HEK293 (cell line): ENCODE data around the gene TEAD1.

Source experiments
- FEZF1 ChIP-seq: fragments of 450-650 bp; formaldehyde crosslinking; IDR thresholded peaks from 2 replicates; pipeline ENCODE4 v1.5.1; 2016; ENCODE audit warnings: missing biosample characterization, missing genetic modification characterization
- GLIS2 ChIP-seq: fragments of 450-650 bp; formaldehyde crosslinking; IDR thresholded peaks from 2 replicates; pipeline ENCODE4 v1.5.1; 2016; ENCODE audit warnings: missing biosample characterization, missing genetic modification characterization
- KLF10 ChIP-seq: fragments of 450-650 bp; IDR thresholded peaks from 2 replicates; pipeline ENCODE4 v1.5.1; 2018; ENCODE audit warnings: missing biosample characterization, mild to moderate bottlenecking, missing genetic modification characterization
- OVOL3 ChIP-seq: fragments of 450-650 bp; formaldehyde crosslinking; IDR thresholded peaks from 2 replicates; pipeline ENCODE4 v1.5.1; 2016; ENCODE audit warnings: missing biosample characterization, missing genetic modification characterization
- SCRT2 ChIP-seq: fragments of 450-650 bp; formaldehyde crosslinking; IDR thresholded peaks from 2 replicates; pipeline ENCODE4 v1.5.1; 2016; ENCODE audit warnings: missing biosample characterization, missing genetic modification characterization
- WT1 ChIP-seq: fragments of 450-650 bp; formaldehyde crosslinking; IDR thresholded peaks from 2 replicates; pipeline ENCODE4 v1.5.1; 2016; ENCODE audit warnings: missing biosample characterization, missing genetic modification characterization
- ZBTB17 ChIP-seq: fragments of 450-650 bp; formaldehyde crosslinking; IDR thresholded peaks from 2 replicates; pipeline ENCODE4 v1.5.1; 2016; ENCODE audit warnings: missing biosample characterization, missing genetic modification characterization
- ZNF157 ChIP-seq: fragments of 450-650 bp; formaldehyde crosslinking; IDR thresholded peaks from 2 replicates; pipeline ENCODE4 v1.5.1; 2016; ENCODE audit warnings: missing biosample characterization, missing genetic modification characterization
- ZNF23 ChIP-seq: fragments of 450-650 bp; formaldehyde crosslinking; IDR thresholded peaks from 2 replicates; pipeline ENCODE4 v1.5.1; 2016; ENCODE audit warnings: missing biosample characterization, missing genetic modification characterization, borderline replicate concordance
- ZNF501 ChIP-seq: fragments of 450-650 bp; formaldehyde crosslinking; IDR thresholded peaks from 2 replicates; pipeline ENCODE4 v1.5.1; 2016; ENCODE audit warnings: missing biosample characterization, missing genetic modification characterization
- ZNF514 ChIP-seq: fragments of 450-650 bp; formaldehyde crosslinking; IDR thresholded peaks from 2 replicates; pipeline ENCODE4 v1.5.1; 2016; ENCODE audit warnings: missing biosample characterization, missing genetic modification characterization
- ZNF677 ChIP-seq: fragments of 450-650 bp; IDR thresholded peaks from 2 replicates; pipeline ENCODE4 v1.5.0; 2018; ENCODE audit warnings: missing biosample characterization, mild to moderate bottlenecking, missing genetic modification characterization, moderate library complexity
- ZNF843 ChIP-seq: fragments of 450-650 bp; formaldehyde crosslinking; IDR thresholded peaks from 2 replicates; pipeline ENCODE4 v1.5.1; 2016; ENCODE audit warnings: missing biosample characterization, missing genetic modification characterization
- ZXDB ChIP-seq: fragments of 450-650 bp; formaldehyde crosslinking; IDR thresholded peaks from 2 replicates; pipeline ENCODE4 v1.5.1; 2016; ENCODE audit warnings: missing biosample characterization, missing genetic modification characterization
- TF ChIP-seq, protein P1 (sequence below): fragments of 450-650 bp; formaldehyde crosslinking; IDR thresholded peaks from 2 replicates; pipeline ENCODE4 v1.5.1; 2016; ENCODE audit warnings: missing biosample characterization, missing genetic modification characterization
- TF ChIP-seq, protein P2 (sequence below): fragments of 450-650 bp; formaldehyde crosslinking; IDR thresholded peaks from 2 replicates; pipeline ENCODE4 v1.5.1; 2016; ENCODE audit warnings: missing biosample characterization, missing genetic modification characterization
- TF ChIP-seq, protein P3 (sequence below): fragments of 450-650 bp; formaldehyde crosslinking; IDR thresholded peaks from 2 replicates; pipeline ENCODE4 v1.5.1; 2017; ENCODE audit warnings: missing biosample characterization, missing genetic modification characterization
- TF ChIP-seq, protein P4 (sequence below): fragments of 450-650 bp; formaldehyde crosslinking; IDR thresholded peaks from 2 replicates; pipeline ENCODE4 v1.5.1; 2016; ENCODE audit warnings: missing biosample characterization, missing genetic modification characterization
- TF ChIP-seq, protein P5 (sequence below): fragments of 450-650 bp; formaldehyde crosslinking; IDR thresholded peaks from 2 replicates; pipeline ENCODE4 v1.5.1; 2017; ENCODE audit warnings: missing biosample characterization, missing genetic modification characterization

The TEAD1 gene

DNA sequence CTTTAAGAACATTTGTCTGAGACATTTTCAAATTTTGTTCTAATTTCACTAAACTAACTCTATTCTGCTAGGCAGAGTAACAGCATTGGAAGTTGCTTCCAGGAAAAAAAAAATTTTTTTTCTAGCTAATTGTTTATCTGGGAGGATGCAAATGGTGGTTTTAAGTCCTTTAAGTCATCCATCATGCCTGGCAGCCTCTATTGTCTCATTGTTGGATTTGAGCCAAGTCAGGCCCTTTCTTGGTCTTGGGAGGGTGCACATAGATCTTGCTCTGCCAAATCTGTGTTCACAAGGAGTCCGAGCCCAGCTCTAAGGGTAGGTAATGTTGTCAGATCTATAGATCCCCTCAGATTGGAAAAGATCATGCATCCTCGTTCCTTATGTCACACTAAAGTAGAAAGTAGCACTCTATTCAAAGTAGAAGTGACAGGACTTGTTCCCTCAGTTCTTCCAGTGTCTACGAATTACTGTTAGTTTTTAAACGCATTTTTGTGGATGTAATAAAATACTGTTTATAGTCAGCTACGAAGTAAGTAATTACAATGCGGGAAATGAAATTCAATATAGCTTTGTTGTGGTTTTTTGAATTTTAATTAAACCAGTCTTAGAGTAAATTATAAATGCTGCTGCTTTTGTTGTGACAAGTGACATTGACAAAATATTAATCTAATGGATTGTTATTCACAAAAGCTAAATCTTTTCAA is 168.9 kb downstream of the TEAD1 start (continued):
- TF ChIP-seq, protein P1, sequence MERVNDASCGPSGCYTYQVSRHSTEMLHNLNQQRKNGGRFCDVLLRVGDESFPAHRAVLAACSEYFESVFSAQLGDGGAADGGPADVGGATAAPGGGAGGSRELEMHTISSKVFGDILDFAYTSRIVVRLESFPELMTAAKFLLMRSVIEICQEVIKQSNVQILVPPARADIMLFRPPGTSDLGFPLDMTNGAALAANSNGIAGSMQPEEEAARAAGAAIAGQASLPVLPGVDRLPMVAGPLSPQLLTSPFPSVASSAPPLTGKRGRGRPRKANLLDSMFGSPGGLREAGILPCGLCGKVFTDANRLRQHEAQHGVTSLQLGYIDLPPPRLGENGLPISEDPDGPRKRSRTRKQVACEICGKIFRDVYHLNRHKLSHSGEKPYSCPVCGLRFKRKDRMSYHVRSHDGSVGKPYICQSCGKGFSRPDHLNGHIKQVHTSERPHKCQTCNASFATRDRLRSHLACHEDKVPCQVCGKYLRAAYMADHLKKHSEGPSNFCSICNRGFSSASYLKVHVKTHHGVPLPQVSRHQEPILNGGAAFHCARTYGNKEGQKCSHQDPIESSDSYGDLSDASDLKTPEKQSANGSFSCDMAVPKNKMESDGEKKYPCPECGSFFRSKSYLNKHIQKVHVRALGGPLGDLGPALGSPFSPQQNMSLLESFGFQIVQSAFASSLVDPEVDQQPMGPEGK (tag by site-specific recombination): peak; percentile 26; the same call in 1 of the 2 replicates
- peak; percentile 61 for TF ChIP-seq FEZF1 (tag by site-specific recombination)
- TF ChIP-seq ZNF157: peak; percentile 86
- TF ChIP-seq, protein P2, sequence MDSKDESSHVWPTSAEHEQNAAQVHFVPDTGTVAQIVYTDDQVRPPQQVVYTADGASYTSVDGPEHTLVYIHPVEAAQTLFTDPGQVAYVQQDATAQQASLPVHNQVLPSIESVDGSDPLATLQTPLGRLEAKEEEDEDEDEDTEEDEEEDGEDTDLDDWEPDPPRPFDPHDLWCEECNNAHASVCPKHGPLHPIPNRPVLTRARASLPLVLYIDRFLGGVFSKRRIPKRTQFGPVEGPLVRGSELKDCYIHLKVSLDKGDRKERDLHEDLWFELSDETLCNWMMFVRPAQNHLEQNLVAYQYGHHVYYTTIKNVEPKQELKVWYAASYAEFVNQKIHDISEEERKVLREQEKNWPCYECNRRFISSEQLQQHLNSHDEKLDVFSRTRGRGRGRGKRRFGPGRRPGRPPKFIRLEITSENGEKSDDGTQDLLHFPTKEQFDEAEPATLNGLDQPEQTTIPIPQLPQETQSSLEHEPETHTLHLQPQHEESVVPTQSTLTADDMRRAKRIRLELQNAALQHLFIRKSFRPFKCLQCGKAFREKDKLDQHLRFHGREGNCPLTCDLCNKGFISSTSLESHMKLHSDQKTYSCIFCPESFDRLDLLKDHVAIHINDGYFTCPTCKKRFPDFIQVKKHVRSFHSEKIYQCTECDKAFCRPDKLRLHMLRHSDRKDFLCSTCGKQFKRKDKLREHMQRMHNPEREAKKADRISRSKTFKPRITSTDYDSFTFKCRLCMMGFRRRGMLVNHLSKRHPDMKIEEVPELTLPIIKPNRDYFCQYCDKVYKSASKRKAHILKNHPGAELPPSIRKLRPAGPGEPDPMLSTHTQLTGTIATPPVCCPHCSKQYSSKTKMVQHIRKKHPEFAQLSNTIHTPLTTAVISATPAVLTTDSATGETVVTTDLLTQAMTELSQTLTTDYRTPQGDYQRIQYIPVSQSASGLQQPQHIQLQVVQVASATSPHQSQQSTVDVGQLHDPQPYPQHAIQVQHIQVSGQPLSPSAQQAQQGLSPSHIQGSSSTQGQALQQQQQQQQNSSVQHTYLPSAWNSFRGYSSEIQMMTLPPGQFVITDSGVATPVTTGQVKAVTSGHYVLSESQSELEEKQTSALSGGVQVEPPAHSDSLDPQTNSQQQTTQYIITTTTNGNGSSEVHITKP: peak; percentile 42
- TF ChIP-seq ZBTB17: peak; percentile 97
- TF ChIP-seq, protein P3, sequence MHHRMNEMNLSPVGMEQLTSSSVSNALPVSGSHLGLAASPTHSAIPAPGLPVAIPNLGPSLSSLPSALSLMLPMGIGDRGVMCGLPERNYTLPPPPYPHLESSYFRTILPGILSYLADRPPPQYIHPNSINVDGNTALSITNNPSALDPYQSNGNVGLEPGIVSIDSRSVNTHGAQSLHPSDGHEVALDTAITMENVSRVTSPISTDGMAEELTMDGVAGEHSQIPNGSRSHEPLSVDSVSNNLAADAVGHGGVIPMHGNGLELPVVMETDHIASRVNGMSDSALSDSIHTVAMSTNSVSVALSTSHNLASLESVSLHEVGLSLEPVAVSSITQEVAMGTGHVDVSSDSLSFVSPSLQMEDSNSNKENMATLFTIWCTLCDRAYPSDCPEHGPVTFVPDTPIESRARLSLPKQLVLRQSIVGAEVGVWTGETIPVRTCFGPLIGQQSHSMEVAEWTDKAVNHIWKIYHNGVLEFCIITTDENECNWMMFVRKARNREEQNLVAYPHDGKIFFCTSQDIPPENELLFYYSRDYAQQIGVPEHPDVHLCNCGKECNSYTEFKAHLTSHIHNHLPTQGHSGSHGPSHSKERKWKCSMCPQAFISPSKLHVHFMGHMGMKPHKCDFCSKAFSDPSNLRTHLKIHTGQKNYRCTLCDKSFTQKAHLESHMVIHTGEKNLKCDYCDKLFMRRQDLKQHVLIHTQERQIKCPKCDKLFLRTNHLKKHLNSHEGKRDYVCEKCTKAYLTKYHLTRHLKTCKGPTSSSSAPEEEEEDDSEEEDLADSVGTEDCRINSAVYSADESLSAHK: peak; percentile 97
- TF ChIP-seq SCRT2: peak; percentile 85
- TF ChIP-seq ZNF23: no peak
- TF ChIP-seq ZNF843: 0 out of 2 replicates have a peak, but pooled peaks have one; percentile 72
- TF ChIP-seq ZNF501: 0 out of 2 replicates have a peak, but pooled peaks have one; percentile 26
- TF ChIP-seq WT1: peak; percentile 90
- TF ChIP-seq ZNF514 (tag by site-specific recombination): no peak
- no peak for TF ChIP-seq GLIS2 (tag by site-specific recombination)
- TF ChIP-seq, protein P4, sequence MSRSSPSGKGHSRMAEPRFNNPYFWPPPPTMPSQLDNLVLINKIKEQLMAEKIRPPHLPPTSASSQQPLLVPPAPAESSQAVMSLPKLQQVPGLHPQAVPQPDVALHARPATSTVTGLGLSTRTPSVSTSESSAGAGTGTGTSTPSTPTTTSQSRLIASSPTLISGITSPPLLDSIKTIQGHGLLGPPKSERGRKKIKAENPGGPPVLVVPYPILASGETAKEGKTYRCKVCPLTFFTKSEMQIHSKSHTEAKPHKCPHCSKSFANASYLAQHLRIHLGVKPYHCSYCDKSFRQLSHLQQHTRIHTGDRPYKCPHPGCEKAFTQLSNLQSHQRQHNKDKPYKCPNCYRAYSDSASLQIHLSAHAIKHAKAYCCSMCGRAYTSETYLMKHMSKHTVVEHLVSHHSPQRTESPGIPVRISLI (tag by site-specific recombination): peak; percentile 83
- TF ChIP-seq KLF10 (tag by site-specific recombination): peak; percentile 64; the same call in 1 of the 2 replicates
- TF ChIP-seq, protein P5, sequence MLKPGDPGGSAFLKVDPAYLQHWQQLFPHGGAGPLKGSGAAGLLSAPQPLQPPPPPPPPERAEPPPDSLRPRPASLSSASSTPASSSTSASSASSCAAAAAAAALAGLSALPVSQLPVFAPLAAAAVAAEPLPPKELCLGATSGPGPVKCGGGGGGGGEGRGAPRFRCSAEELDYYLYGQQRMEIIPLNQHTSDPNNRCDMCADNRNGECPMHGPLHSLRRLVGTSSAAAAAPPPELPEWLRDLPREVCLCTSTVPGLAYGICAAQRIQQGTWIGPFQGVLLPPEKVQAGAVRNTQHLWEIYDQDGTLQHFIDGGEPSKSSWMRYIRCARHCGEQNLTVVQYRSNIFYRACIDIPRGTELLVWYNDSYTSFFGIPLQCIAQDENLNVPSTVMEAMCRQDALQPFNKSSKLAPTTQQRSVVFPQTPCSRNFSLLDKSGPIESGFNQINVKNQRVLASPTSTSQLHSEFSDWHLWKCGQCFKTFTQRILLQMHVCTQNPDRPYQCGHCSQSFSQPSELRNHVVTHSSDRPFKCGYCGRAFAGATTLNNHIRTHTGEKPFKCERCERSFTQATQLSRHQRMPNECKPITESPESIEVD (tag by site-specific recombination): peak; percentile 90
- TF ChIP-seq ZNF677 (tag by site-specific recombination): no peak
- no peak for TF ChIP-seq OVOL3 (tag by site-specific recombination)
- TF ChIP-seq ZXDB: 0 out of 2 replicates have a peak, but pooled peaks have one; percentile 47
